NCI-H1436 (cell line): ENCODE measurements around the gene CARD9.
"Not testable (repeated sequence)": the region's sequence is repeated elsewhere in the genome, so short reads cannot be mapped to it uniquely, and the experiment has no call there.

Source experiments
- DNase-seq: peaks from one replicate; lab custom pipeline; 2025; lab: John Stamatoyannopoulos, UW

Gene CARD9

DNA sequence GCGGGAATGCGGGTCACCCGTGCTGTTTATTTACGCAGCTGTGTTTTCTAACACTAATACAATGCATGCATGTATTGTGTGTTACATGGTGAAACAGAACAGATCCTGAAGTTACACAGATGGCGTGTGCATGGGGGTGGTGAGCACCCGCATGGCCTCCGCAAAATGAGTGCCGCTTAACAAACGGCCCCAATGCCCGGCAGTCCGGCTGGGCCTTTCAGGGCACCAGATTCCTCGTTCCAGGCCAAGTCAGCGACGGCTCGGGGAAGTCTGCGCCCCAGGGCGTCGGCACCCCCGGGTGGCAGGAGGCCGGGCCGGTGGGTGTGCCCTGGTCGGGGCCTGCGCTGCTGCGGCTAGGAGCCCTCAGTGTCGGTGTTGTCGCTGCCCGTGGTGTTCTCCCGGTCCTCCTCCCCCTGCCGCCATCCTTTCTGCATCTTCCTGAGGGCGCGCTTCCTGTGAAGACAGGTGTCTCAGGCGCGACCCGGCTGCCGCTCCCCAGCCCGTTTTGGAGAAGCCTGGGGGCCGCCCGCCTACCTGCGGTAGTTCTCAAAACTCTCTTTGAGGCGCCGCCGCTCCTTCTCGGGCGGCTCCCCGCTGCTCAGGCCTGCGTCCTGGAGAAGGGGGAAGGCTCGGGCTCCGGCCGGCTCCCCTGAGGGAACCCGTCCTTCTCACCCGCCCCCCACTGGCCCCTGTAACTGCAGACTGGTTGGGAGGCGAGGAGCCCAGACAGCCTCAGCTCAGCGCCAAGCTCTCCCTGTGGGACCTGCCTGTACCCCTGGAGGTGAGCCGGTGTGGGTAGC lies 9.3 kb downstream of the CARD9 start:
- DNase-seq, result no peak

DNA sequence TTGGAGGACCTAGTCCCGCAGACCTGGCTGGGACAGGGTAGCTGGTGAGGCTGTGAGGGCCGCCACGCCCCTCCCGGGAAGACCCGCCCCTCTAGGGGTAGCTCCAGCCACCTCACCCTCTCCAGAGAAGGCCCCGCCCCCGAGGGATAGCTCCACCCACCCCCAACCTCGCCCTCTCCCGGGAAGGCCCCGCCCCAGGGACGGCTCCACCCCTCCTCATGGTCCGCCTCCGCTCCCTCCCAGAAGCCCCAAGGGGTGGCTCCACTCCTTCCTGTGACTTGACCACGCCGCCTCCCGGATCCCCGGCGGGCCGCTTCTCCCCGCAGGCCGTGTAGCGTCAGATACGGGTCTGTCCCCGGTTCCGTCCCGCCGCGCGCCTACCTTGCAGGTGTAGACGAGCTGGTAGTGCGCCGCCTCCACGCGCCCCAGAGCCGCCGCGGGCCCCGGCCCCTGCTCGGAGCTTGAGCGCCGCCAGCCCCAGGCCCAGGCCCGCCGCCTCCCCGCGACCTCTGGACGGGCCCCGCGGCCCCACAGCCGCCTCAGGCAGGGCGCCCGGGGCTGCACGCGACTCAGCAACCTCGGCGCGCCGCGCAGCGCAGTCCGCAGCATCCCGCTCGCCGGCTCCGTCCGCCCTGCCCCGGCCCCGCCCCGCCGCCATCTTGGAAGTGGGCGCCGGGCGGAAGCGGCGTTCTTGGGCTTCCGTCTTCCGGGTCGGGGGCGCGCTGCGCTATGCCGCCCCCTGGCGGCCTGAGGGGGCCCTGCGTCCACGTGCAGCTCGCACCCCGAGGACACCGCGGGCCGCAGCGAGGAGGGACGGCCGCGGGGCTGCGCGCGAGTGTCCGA lies 10.1 kb downstream of the CARD9 start, which contains the start of gene DNLZ:
DNLZ (minus strand) TSS at position 639 of the 843 bp plus-strand sequence; CDS start at position 609, 30 bp downstream.
- DNase-seq, result peak; percentile 93

DNA sequence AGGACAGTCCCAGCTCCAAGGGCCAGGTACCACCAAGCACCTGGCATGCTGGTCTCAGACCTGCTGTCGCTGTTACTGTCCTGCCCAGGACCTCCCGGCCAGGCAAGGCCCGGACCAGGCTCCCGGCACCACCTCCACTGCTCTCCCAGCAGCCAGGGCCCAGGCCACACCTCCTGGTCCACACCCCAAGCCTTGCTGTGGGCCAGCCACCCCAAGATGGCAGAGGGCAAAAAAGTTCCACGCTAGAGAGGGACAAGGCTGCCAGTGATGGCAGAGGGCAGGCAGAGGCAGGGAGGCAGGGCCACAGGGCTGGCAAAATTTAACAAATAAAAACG lies 11.1 kb downstream of the CARD9 start:
- no peak for DNase-seq

DNA sequence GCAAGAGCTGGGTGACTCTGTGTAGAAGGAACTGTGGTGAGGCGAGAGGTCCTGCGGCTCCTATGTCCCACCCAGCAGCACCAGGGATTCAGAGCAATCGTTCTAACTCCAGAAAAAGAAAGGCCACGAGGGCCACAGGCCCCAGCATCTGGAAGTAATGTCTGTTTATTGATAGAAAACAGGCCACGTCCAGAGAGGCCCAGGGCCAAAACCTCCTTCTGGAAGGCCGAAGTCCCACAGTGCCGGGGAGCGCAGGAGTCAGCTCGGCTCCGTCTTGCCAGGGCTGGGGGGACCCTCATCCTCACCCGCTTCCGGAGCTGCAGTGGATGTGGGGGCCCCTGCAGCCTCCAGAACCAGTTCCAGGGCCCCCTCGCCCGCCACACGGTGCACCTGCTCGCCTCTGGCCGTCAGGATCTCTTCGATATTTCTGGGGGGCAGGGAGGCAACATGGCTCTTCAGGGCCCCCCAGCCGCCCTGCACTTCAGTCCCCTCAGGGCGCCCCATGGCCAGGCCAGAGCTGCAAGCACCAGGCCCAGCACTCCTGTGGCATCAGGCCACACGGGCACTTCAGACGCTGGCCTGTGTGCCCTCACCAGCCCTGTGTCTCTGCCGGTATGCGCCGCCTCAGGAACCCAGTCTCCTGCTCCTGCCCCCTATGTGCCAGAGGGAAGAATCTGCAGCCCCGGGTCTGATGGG lies 11.6 kb downstream of the CARD9 start:
- DNase-seq, result no peak

DNA sequence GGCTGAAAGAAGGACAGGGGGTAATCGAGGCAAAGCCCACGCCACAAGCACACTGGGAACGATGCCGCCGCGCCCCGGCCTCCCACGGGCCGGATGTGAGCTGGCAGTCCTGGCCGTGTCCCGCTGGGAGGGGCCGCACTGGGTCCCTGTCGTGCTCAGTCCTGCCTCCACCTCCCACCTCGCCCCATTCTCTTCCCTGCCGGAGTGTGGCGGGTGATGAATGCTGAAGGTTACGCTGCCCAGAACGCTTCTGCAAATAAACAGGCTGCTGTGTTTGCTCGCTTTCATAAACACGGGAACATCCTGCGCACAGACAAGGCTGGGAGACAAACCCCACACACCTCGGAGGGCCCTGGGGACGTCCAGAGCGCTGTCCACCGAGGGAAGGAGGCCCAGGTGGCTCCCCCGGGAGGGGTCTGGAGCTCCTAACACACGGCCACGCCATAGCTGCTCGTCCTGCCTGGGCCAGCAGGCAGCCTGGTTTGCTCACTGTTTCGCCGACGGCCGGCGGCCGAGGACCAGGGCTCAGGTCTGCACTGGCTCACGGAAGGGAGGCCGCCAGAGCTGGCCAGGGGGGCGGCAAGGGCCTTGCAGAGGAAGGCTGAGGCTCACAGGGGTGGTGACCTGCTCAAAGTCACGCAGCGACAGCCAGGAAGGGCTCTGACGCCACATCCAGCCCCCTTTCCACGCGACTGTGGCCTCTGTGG lies 12.3 kb downstream of the CARD9 start:
- no peak for DNase-seq

DNA sequence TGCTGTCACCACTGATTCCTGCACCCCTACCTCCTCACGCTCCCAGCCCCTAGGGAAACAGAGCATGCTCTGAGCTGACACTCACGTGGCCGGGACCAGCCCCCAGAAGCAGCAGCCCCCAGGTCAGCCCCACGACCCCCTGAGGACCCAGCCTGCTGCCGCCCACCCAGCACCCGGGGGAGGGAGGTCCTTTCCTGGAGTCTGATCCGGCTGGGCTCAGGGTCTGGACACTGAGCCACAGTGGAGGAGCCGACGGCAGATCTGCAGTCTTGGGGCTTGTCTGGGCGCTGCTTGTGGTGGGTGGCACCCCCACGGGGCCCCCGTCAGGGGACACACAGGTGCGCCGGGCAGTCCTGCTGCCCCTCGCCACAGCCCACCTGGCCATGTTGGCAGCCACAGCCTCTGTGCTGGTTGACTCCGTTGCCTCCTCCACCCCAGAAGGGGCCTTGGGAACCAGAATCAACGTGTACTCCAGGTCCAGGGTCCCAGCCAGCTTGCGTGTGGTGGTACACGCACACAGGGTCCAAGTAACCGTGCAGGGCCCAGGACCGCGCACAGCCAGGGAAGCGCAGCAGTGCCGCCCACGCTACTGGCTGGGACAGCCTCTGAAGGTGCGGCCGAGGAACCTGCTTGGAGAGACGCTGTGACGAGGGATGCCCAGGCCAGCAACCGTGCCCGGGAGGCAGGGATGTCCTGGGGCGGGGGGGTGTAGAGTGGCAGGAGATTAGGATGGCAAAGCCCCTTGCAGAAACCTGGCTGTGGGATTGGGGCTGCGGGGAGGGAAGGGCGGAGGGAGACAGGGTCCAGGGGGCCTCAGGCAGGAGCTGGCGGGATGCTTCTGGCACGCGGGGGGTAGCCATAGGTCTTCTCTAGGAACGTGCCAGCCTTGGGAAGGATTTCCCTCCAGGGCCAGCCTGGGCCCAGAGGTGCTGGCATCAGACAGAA lies 13.4 kb downstream of the CARD9 start:
- no peak for DNase-seq

DNA sequence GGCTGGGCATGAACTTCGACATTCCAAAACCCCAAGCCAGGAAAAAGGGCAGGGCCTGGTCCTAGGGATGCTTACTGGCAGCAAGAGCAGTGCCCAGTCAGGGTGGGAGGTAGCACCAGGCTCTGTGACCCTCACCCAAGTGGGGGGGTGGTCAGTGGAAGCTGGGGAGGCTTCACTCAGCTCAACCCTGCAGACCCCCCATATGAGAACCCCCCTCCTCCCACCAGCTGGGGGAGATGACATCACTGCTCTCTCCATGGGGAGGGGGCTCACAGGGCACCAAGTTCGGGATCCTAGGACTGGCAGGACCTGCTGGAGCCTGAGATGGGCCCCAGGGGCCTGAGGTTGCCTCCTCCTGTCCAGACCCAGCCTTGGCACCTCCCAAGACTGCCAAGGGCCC lies 14.6 kb downstream of the CARD9 start:
- no peak for DNase-seq

DNA sequence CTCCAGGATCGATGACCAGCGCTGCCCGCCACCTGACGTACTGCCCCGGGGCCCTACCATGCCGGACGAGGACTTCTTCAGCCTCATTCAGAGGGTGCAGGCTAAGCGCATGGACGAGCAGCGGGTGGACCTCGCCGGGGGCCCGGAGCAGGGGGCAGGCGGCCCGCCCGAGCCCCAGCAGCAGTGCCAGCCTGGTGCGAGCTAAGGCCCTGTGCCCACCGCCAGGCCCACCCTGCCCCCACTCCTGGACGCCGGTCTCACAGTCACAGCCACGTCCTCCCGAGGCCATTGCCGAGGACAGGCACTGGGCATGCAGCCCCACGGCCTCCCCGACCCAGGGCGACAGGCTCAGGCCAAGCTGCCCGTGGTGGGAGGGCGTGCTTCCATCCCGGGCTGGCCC lies 15.5 kb downstream of the CARD9 start:
- no peak for DNase-seq

DNA sequence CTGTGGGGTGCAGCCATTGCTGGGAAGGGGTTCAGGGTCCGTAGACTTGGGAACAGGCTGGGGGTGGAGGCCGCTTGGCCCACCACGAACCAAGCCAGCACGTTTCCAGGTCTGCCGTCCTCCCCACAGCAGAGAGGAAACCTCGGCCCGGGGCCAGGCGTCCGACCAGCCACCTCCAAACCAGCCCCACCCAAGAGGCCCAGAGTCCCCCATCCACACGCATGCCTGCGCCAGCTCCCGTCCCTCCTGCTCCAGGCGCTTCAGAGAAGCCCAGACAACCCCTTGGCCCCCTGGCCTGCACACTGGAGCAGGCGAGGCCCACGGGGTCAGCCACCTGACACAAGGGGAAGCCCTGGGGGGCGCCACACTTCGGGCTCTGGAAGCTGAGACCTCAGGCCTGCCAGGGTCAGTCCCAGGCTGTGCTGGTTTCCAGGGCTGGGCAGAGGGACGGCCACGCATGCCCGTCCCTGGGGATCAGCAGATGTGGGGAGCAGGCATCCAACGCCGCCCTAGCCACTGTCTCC lies 16.2 kb downstream of the CARD9 start:
- no peak for DNase-seq

DNA sequence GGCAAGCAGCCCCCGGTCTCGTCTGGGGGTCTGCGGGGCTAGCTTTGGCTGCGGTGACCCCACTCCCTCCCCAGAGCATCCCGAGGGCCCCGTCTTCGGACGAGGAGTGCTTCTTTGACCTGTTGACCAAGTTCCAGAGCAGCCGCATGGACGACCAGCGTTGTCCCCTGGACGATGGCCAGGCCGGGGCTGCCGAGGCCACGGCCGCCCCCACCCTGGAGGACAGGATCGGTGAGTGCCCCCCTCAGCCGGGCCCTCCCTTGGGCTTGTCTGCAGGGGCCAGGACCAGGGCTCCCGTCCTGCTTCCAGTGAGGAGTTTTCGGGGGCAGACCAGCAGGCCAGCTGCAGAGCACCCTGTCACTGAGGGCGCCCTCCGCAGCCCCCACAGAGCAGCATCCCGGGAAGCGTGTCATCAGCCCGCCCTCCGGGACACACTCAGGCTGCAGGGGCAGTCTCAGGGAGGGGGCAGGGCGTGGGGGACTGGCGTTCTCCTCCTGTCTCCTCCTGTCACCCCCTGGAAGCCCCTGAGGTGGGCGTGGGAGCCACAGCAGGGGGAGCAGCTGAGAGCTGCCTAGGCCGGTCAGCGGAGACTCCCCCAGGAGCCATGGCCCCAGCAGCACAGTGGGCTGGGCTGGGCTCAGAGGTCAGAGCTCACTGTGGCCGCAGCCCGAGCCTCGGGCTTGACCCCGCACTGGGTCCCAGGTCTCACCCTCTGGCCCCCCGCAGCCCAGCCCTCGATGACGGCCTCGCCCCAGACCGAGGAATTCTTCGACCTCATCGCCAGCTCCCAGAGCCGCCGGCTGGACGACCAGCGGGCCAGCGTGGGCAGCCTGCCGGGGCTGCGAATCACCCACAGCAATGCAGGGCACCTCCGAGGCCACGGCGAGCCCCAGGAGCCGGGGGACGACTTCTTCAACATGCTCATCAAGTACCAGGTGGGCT lies 17.6 kb downstream of the CARD9 start:
- no peak for DNase-seq

DNA sequence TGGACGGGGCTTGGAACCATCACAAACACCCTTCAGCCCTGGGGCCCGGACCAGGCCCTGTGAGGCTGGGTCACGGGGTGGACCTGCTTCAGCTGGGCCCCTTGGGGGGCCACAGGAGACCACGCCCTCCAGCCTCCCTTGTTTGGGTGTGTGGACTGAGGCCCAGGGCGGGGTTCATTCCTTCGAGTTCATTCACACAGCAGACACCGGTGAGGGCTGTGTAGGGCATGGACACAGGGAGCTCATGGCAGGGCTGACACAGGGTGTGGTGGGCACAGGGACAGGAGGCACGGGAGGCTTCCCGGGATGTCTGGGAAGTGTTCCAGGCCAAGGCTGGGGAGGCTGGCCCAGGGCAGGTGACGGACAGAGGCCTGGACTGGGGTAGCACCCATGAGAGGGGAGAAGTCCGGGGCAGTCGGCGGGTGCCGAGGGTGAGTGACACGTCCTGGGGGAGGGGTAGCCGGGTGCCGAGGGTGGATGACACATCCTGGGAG lies 18.8 kb downstream of the CARD9 start:
- DNase-seq, result no peak

DNA sequence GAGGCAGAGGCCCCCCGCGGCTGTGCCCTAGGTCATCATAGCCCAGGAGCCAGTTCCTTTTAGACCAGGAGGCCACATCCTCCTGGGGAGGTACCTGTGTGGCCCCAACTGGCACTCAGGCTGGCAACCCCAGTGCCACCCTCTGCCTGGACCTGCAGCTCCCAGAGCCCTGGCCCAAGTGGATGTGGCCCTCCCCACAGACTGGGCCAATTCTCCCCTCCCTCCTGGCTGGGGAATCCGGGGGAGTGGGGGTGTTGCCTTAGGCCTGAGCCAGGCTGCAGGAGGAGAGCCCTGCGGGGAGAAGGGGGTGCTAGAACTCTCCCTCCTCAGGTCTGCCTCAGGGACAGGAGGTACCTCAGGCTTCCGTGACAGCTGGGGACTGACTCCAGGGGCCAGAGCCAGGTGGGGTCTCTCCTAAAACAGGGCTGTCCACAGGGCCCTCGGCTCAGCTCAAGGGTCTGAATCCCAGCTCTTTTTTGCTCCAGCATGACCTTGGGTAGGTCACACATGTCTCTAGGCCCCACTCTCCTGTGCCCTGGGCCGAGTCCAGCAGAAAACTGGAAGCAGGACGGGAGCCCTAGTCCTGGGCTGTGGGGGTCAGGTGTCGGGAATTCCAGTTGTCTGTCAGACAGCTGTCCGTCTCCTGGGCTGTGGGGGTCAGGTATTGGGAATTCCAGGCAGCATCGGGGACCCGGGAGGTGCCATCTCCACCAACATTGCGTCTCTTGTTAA lies 19.5 kb downstream of the CARD9 start:
- no peak for DNase-seq

DNA sequence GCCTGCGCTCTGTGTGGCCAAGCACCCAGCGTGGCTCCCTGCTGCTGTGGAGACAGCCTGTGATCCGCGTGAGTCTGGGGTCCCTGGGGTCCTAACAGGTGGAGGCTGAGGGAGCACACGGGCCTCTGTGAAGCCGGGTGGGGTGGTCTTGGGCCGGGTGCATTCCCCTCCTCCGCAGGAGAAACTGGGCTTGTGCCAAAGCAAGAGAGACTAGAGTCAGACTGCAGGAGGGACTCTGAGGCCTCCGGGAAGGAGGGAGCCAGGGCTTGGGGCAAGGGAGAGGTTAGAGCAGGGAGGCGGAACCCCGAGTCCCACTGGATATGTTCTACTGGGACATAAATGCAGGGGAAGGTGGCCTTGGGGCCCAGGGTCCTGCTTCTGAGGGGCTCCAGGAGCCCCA lies 20.4 kb downstream of the CARD9 start:
- no peak for DNase-seq

DNA sequence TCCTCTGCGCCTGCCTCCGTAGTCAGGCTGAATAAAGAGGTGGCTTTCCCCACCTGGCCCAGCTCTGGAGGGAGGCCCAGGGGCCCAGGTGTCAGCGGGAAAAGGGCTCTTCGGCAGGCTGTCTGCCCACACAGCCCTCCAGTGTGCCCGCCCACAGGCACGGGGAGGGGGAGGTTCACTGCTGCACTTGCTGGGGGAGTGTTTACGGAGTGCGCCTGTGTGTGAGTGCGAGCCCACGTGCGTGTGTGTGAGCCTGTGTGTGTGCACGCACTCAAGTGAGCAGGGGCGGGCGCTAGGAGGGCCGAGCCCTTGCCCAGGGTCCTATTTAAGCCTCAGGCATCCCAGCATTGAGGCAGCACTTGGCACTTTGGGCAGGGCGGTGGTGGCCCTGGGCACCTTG lies 20.8 kb downstream of the CARD9 start:
- DNase-seq, result peak; percentile 60

DNA sequence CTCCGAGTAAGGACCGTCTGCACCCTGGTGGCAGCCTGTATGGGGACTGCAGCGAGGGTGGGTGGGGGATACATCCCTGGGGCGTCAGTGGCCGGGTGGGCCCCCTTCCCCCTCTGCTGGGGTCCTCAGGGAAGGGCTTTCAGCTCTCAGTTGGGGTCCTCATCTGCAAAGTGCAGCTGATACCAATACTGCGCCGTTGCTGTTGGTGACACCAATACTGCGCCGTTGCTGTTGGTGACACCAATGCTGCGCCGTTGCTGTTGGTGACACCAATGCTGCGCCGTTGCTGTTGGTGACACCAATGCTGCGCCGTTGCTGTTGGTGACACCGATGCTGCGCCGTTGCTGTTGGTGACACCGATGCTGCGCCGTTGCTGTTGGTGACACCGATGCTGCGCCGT lies 21.6 kb downstream of the CARD9 start:
- DNase-seq, result not testable (repeated sequence)

DNA sequence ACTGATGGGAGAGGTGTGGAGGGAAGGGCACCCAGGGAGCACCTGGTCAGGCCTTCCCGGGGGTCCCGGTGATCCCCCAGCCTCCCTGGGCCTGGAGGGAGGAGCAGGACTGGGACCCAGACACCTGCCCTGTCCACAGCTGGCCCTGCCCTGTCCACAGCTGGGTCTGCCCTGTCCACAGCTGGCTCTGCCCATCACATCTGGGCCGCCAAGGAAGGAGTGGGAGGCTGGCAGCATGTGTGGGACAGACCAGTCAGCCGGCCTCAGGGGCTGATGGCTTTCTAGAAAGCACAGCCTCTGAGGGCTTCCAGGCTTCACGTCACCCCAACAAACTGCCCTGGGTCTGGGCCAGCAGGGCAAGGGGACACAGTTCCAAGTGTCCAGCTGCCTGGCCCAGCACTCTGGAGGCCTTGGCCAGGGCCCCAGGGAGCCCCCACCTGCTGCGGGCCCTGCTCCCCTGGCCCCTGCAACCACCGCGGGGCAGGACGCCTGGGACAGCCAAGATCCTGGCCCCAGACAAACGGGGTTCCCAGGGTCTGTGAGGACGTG lies 22.1 kb downstream of the CARD9 start:
- no peak for DNase-seq

DNA sequence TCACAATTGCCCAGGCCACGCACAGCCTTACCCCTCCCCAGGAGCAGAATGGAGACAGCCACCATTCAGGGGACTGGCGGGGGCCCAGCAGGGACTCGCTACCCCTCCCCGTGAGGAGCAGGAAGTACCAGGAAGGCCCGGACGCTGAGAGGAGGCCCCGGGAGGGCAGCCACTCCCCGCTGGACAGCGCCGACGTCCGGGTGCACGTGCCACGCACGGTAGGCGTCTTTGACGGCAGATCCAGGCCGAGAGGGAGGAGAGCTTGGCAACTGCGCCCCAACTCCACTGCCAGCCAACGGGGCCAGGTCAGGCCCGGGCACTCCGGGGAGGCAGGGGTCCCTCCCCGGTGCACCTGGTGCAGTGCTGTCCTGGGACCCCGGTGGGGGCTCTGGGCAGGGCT lies 23.9 kb downstream of the CARD9 start:
- DNase-seq, result no peak

DNA sequence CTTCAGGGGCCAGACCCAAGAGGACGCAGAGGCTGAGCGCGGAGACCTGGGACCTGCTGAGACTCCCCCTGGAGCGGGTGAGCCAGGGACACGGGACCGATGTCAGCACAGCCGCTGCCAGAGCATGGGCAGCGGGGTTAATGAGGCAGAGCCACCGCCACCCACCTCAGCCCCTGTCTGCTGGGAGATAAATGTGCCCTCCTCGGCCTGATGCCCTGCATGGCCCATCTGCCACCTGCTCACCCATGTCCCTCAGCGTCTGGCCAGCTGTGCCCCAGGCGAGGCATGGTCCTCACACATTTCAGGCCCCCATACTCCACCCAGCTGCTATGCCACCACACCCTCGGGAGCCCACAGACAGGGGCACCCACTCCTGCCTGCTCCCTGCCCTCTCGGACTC lies 24.8 kb downstream of the CARD9 start:
- no peak for DNase-seq
